K562 (cell line): ENCODE data around the gene SGMS1. TPM values are rescaled to one million over a fixed set of nuclear protein-coding genes. Genes with fewer than 3 reads are reported as not detected.

ENCODE experiments used
- E2F1 ChIP-seq: sonication (generic); formaldehyde crosslinking; IDR thresholded peaks from 2 replicates; pipeline ENCODE4 v1.8.1; 2023; ENCODE audit warnings: mild to moderate bottlenecking, missing genetic modification reagents, moderate library complexity
- ELF4 ChIP-seq: fragments of 450-650 bp; formaldehyde crosslinking; IDR thresholded peaks from 2 replicates; pipeline ENCODE4 v1.4.0; 2022; ENCODE audit warnings: missing genetic modification characterization
- RREB1 ChIP-seq: fragments of 250-450 bp; sonication (Bioruptor Pico); IDR thresholded peaks from 2 replicates; pipeline ENCODE4 v1.4.0; 2020
- ZKSCAN8 ChIP-seq: fragments of 200-800 bp; sonication (Bioruptor generic); IDR thresholded peaks from 2 replicates; pipeline ENCODE4 v1.6.1; 2016; ENCODE audit warnings: missing genetic modification characterization, missing compliant biosample characterization
- ZNF280A ChIP-seq: fragments of 450-650 bp; IDR thresholded peaks from 2 replicates; pipeline ENCODE4 v1.6.1; 2018; ENCODE audit warnings: mild to moderate bottlenecking, low read depth; ENCODE audit not compliant: partially characterized antibody
- polyA plus RNA-seq, 8 experiments: library from polyadenylated mRNA; depleted of rRNA in 4 of 8; stranded (reverse) in 5 of 8; unstranded in 3 of 8; fragments of >200 nt; fragmentation: Nextera tagmentation in 2 of 8; fragmentation: Illumina TruSeq in 1 of 8; extraction: Ambion mirVana in 2 of 8; extraction: Trizol in 1 of 8; gene quantifications; 2 replicates each; pipeline versions ENCODE4 v1.2.1 to v1.2.3, GENCODE V29; 2011 to 2014; ENCODE audit warnings: inconsistent platforms in 1 of 8, missing spikeins in 1 of 8
- total RNA-seq, 7 experiments: library from RNA; depleted of rRNA in 6 of 7; stranded (reverse); fragments of >200 nt in 6 of 7; fragmentation: Illumina TruSeq in 2 of 7; extraction: Trizol in 2 of 7; gene quantifications; 2 replicates each; pipeline versions ENCODE4 v1.2.1 to v1.2.3, GENCODE V29; 2011 to 2021; ENCODE audit warnings: low replicate concordance in 1 of 7
- TF ChIP-seq, protein P1 (sequence below), 2 experiments: fragments of 450-650 bp; formaldehyde crosslinking in 1 of 2; IDR thresholded peaks; 2 replicates each; pipeline versions ENCODE4 v1.4.0 to v1.6.1; 2014 to 2020; ENCODE audit warnings: mild to moderate bottlenecking in 2 of 2, borderline replicate concordance in 1 of 2, low read depth in 1 of 2
- TF ChIP-seq, protein P2 (sequence below): fragments of 250-450 bp; sonication (Bioruptor Pico); IDR thresholded peaks from 2 replicates; pipeline ENCODE4 v1.8.0; 2021; ENCODE audit warnings: moderate library complexity, mild to moderate bottlenecking, inconsistent platforms

SGMS1 gene
- total and polyA plus RNA-seq, 9 of the 15 experiments (the other 6 are each of a cell fraction or from before 2014, with no cell fraction given): 22.6 to 232 (median 82.2) TPM

- TF ChIP-seq, protein P1, sequence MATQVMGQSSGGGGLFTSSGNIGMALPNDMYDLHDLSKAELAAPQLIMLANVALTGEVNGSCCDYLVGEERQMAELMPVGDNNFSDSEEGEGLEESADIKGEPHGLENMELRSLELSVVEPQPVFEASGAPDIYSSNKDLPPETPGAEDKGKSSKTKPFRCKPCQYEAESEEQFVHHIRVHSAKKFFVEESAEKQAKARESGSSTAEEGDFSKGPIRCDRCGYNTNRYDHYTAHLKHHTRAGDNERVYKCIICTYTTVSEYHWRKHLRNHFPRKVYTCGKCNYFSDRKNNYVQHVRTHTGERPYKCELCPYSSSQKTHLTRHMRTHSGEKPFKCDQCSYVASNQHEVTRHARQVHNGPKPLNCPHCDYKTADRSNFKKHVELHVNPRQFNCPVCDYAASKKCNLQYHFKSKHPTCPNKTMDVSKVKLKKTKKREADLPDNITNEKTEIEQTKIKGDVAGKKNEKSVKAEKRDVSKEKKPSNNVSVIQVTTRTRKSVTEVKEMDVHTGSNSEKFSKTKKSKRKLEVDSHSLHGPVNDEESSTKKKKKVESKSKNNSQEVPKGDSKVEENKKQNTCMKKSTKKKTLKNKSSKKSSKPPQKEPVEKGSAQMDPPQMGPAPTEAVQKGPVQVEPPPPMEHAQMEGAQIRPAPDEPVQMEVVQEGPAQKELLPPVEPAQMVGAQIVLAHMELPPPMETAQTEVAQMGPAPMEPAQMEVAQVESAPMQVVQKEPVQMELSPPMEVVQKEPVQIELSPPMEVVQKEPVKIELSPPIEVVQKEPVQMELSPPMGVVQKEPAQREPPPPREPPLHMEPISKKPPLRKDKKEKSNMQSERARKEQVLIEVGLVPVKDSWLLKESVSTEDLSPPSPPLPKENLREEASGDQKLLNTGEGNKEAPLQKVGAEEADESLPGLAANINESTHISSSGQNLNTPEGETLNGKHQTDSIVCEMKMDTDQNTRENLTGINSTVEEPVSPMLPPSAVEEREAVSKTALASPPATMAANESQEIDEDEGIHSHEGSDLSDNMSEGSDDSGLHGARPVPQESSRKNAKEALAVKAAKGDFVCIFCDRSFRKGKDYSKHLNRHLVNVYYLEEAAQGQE (IDR thresholded peaks at IDR 0.05; ENCODE audit: borderline replicate concordance): no peak
- TF ChIP-seq, protein P1 (CRISPR knock-in tag; IDR thresholded peaks at IDR 0.05; ENCODE audit: low read depth): no peak
- TF ChIP-seq E2F1 (CRISPR knock-in tag) (no peak), ZNF280A (no peak), RREB1 (CRISPR knock-in tag) (no peak), ZKSCAN8 (CRISPR knock-in tag) (no peak), ELF4 (CRISPR knock-in tag) (no peak)
- TF ChIP-seq, protein P2, sequence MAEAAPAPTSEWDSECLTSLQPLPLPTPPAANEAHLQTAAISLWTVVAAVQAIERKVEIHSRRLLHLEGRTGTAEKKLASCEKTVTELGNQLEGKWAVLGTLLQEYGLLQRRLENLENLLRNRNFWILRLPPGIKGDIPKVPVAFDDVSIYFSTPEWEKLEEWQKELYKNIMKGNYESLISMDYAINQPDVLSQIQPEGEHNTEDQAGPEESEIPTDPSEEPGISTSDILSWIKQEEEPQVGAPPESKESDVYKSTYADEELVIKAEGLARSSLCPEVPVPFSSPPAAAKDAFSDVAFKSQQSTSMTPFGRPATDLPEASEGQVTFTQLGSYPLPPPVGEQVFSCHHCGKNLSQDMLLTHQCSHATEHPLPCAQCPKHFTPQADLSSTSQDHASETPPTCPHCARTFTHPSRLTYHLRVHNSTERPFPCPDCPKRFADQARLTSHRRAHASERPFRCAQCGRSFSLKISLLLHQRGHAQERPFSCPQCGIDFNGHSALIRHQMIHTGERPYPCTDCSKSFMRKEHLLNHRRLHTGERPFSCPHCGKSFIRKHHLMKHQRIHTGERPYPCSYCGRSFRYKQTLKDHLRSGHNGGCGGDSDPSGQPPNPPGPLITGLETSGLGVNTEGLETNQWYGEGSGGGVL (CRISPR knock-in tag): no peak
Observed at GRCh38 chr10:50574305-50574704, 49.5 kb downstream of the SGMS1 start (continued).
